OCI-M1 (cell line): ENCODE measurements around the gene RINT1.
A peak's percentile ranks its signal among the peaks of the same experiment; 100 is the strongest.
"Not testable (repeated sequence)": the region's sequence is repeated elsewhere in the genome, so short reads cannot be mapped to it uniquely, and the experiment has no call there.

Source experiments
- DNase-seq: peaks from one replicate; lab custom pipeline; 2025; lab: John Stamatoyannopoulos, UW

RINT1 gene

DNA sequence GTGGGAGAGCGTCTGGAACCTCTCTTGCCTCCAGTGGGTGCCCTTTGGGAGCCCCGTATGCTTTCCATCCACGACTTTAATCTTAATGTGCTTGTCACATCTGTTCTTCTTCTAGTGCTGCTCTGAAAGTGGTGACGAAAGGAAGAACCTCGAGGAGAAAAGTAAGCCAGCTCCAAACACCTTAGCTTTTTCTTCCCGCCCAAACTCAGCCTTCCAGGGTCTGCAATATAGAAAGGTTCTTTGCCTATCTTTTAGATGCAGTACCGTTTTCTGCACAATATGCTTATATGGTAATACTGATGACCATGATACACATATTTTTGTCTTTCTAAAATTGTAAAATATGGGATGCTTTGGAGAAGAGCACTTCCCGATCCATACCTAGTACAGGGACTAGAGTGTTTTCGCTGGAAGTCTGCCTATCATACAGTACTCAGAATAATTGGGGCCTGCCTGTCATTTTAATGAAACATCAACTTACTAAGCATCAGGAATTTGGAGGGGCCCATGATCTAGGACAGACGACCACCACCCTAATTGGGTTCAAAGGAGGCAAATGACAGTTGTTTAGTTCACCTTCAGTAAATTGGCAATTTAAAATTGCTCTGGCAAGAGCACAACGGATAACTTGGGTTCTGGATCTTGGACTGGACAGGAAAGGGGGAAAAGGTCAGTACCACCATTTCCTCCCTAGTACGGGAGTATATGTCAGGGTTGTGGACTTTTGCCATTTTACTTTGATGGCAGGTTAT is 884 bp downstream of the RINT1 start:
- DNase-seq, result peak; percentile 20

- no peak for DNase-seq
Observed at GRCh38 chr7:105538339-105538738, 6.3 kb downstream of the RINT1 start.

DNA sequence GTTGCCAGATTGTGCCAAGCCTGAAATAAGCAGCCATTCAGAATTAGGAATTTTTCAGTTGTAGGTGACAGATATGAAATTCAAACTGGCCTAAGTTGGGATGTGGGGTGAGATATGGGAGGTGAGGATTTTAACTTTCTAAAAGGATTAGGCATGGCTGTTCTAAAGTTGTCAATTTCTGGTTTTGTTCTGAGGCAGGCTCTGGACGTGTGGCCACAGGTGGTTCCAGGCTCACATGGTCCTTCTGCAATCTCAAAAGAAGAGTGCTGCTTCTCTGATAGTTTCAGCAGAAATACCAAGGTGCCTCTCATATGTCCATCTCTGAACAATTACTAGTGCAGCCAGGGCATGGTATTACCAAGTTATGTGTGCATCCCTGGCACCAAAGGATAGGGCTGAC is 27.9 kb downstream of the RINT1 start:
- DNase-seq, result no peak

GRCh38 chr7:105565190-105565589 is 33.2 kb downstream of the RINT1 start:
- no peak for DNase-seq

GRCh38 chr7:105567024-105567423 is 35.0 kb downstream of the RINT1 start:
- DNase-seq, result no peak

DNA sequence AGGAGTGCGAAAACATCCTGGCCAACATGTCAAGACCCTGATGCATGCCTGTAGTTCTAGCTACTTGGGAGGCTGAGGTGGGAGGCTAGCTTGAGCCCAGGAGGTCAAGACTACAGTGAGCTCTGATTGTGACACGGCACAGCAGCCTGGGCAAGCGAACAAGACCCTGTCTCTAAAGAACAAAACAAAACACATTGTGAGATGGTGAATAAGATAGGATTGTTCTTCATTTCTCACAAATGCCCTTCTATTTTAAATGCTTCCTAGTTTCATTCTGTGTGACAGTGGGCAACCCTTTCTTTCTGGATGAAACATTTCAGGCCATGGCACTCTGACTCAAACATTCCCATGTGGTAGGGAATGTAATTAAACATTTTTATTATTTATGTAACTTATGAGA is 35.8 kb downstream of the RINT1 start:
- DNase-seq, result no peak

- DNase-seq, result no peak
Observed at GRCh38 chr7:105571891-105572290, 39.9 kb downstream of the RINT1 start.

GRCh38 chr7:105577251-105577650 is 45.2 kb downstream of the RINT1 start:
- no peak for DNase-seq

GRCh38 chr7:105578496-105578895 is 46.5 kb downstream of the RINT1 start:
- DNase-seq, result no peak

GRCh38 chr7:105580022-105580740 is 48.2 kb downstream of the RINT1 start:
- DNase-seq, result no peak

GRCh38 chr7:105581066-105581811 is 49.2 kb downstream of the RINT1 start, which contains the start of gene EFCAB10:
TSS of gene EFCAB10 (minus strand) at chr7:105581493. CDS start at chr7:105581463, 30 bp downstream.
- DNase-seq, result no peak

DNA sequence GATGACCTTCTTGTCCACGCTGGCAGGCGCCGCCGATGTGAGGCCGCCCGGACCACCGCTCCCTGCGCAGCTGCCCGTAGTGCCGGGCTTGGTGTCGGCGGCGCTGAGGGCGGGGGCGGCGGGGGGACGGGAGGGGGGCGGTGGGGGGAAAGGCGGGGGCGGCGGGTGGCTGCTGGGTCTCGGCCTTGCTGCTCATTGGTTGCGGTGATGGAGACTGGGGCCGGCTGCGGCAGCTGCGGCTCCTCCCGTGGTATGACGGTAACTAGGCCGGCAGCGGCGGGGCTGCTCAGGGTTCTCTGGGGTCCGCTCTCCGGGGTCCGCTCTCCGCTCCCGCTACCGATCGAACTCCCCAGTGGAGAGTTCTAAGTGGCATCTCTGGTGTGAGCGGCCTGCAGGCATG is 51.1 kb downstream of the RINT1 start:
- DNase-seq, result no peak

GRCh38 chr7:105584165-105584564 is 52.2 kb downstream of the RINT1 start:
- peak; percentile 1 for DNase-seq

DNA sequence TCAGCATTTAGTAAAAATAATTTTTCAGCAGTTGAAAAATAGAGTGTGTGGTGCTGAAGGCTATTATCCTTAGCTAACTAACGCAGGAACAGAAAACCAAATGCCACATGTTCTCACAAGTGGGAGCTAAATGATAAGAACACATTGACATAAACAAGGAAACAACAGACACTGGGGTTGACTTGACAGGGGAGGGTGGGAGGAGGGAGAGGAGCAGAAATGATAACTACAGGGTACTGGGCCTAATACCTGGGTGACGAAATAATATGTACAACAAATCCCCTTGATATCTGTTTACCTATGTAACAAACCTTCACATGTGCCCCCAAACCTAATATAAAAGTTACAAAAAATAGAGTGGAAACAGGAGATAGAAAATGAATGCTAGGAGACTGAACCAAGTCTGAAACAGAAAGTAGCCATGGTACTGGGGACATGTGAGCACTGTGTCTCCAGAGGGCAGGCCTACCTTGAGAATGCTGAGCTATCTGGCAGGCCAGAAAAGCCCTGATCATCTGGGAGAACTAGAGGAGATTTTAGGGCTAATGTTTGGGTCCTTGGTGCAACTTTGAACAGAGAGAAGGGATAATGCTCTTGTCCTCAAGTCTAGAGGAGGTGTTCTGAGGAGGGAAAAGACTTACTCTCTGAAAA is 54.0 kb downstream of the RINT1 start:
- DNase-seq, result peak; percentile 39

GRCh38 chr7:105587909-105588635 is 56.1 kb downstream of the RINT1 start:
- DNase-seq, result no peak

GRCh38 chr7:105589356-105590077 is 57.5 kb downstream of the RINT1 start:
- DNase-seq, result peak; percentile 64

- no peak for DNase-seq
Observed at GRCh38 chr7:105590793-105591192, 58.8 kb downstream of the RINT1 start.

- no peak for DNase-seq
Observed at GRCh38 chr7:105591522-105591921, 59.5 kb downstream of the RINT1 start.

- no peak for DNase-seq
Observed at GRCh38 chr7:105594034-105594433, 62.0 kb downstream of the RINT1 start.

DNA sequence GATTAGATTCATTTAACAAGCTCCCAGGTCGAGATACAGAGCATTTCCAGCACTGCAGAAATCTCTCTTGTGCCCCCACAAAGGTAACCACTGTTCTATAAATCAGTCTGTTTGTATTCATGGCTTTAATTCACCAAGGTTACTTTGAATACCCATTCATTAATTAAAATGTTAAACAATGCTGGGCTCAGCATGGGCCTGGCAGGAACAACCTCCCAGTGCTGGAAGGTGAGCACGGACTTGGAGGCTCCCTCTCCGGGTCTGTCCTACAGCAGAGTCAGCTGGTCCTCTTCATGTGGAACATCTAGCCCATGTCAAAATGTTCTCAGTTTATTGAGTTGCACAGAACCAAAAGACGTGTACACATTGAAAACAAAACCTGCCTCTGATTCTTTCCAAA is 64.9 kb downstream of the RINT1 start:
- DNase-seq, result no peak

- not testable (repeated sequence) for DNase-seq
Observed at GRCh38 chr7:105599080-105599479, 67.1 kb downstream of the RINT1 start.
